ENCODE data around the gene IPMK.
"Not testable (repeated sequence)": the region's sequence is repeated elsewhere in the genome, so short reads cannot be mapped to it uniquely, and the experiment has no call there.

The IPMK gene

DNA sequence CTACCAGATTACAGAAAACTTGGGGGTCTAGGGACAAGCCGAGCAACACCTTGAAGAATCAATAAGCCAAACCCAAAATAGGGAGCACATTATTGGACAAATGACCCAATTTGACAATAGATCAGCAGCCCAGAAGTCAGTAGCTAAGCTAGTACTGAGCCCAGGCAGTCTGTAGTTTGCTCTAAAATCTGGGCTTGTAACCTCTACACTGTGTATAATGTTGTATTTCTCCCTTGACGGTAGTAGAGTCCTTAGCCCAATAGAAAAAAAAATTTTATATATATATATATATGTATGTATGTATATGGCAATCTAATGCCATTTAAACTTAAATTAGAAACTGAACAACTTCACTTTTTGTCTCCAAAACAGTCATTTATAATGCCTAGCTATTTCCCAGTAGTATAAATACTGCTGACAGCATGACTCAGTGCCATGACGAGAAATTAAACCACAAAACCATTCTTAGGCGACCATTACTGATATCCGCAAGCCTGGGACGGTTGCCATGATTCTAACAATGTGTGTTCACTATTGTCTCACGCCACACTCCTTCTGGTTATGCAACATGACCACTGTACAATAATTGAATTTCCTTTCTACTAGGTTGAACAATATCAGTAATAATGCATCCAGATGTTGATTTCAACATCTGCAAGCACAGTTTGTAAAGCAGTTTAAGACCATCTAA lies 110.5 kb downstream of the IPMK start:
- no peak overlapping the region for H3K4me3 ChIP-seq (ENCODE audit: low read depth, low read length)
- TF ChIP-seq, protein P1, sequence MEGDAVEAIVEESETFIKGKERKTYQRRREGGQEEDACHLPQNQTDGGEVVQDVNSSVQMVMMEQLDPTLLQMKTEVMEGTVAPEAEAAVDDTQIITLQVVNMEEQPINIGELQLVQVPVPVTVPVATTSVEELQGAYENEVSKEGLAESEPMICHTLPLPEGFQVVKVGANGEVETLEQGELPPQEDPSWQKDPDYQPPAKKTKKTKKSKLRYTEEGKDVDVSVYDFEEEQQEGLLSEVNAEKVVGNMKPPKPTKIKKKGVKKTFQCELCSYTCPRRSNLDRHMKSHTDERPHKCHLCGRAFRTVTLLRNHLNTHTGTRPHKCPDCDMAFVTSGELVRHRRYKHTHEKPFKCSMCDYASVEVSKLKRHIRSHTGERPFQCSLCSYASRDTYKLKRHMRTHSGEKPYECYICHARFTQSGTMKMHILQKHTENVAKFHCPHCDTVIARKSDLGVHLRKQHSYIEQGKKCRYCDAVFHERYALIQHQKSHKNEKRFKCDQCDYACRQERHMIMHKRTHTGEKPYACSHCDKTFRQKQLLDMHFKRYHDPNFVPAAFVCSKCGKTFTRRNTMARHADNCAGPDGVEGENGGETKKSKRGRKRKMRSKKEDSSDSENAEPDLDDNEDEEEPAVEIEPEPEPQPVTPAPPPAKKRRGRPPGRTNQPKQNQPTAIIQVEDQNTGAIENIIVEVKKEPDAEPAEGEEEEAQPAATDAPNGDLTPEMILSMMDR (IDR thresholded peaks at IDR 0.05; ENCODE audit: control insufficient read depth, extremely low read depth, insufficient read depth), result no peak
- no peak for DNase-seq (ENCODE audit: low read depth)

DNA sequence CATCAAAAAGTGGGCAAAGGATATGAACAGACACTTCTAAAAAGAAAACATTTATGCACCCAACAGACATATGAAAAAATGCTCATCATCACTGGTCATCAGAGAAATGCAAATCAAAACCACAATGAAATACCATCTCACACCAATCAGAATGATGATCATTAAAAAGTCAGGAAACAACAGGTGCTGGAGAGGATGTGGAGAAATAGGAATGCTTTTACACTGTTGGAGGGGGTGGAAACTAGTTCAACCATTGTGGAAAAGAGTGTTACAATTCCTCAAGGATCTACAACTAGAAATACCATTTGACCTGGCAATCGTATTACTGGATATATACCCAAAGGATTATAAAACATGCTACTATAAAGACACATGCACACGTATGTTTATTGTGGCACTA lies 111.8 kb downstream of the IPMK start:
- DNase-seq (ENCODE audit: low read depth), result not testable (repeated sequence)

DNA sequence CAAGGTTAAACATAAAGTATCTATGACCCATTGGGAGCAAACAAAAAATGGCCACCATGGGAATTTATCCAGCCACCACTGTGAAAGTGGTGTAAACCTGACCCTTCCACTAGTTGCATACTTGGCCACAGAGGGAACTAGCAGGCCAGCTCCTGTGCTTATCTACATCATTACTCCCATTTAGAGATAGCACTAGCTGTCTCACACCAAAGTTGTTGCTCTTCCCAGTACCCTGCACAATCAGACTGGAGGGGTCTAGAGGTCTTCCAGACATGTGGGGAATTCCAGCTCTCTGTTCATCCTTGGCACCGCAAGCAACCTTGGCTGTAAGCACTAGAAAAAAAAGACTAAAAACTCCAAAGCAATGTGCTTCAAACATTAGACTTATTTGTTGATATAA lies 113.9 kb downstream of the IPMK start:
- H3K4me3 ChIP-seq (ENCODE audit: low read depth, low read length), result no peak overlapping the region

More for the DNA sequence above, 111.8 kb downstream of the IPMK start:
- not testable (repeated sequence) for H3K4me3 ChIP-seq (ENCODE audit: low read depth, low read length)

GRCh38 chr10:58152673-58153263 lies 114.9 kb downstream of the IPMK start:
- TF ChIP-seq, protein P1 (IDR thresholded peaks at IDR 0.05; ENCODE audit: control insufficient read depth, extremely low read depth, insufficient read depth), result peak; percentile 76
- DNase-seq (ENCODE audit: low read depth), result peak; percentile 39
- H3K4me3 ChIP-seq (ENCODE audit: low read depth, low read length), result no peak overlapping the region

More for the DNA sequence above, 113.9 kb downstream of the IPMK start:
- TF ChIP-seq, protein P1 (IDR thresholded peaks at IDR 0.05; ENCODE audit: control insufficient read depth, extremely low read depth, insufficient read depth), result no peak
- no peak for DNase-seq (ENCODE audit: low read depth)

DNA sequence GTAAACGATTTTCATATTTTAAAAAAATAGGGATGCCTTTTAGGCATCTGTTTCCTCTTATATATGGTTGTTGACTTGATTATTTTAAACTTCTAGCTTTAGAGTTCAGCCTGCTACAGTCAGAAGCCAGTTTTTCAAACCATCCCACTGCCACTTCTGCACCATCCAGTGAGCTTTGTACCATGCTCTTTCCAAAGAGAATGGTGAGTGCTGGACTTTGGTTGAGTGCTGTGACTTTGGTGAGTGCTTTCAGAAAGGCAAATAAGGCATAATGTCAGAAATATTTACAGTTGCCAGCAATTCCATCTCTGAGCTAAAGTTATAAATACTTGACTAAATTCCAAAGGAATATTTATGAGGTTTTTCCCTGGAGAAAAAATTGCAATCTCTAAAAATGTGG lies 117.4 kb downstream of the IPMK start:
- no peak for DNase-seq (ENCODE audit: low read depth)
- TF ChIP-seq, protein P1 (IDR thresholded peaks at IDR 0.05; ENCODE audit: control insufficient read depth, extremely low read depth, insufficient read depth), result no peak
- no peak overlapping the region for H3K4me3 ChIP-seq (ENCODE audit: low read depth, low read length)

- DNase-seq (ENCODE audit: low read depth), result no peak
These were observed 123.8 kb downstream of the IPMK start for GRCh38 chr10:58143944-58144343.

More at GRCh38 chr10:58143944-58144343, 123.8 kb downstream of the IPMK start:
- no peak overlapping the region for H3K4me3 ChIP-seq (ENCODE audit: low read depth, low read length)
- TF ChIP-seq, protein P1 (IDR thresholded peaks at IDR 0.05; ENCODE audit: control insufficient read depth, extremely low read depth, insufficient read depth), result no peak

Data from LNCaP clone FGC (cell line).